Raji (cell line): ENCODE results near the gene CDK5.

Experiments used
- POLR2A ChIP-seq: IDR thresholded peaks from 2 replicates; pipeline ENCODE4 v1.6.1; 2011; ENCODE audit warnings: low read depth, low read length, control low read depth; ENCODE audit not compliant: insufficient read depth

CDK5 gene

GRCh38 chr7:151011097-151011409, 46.6 kb downstream of the CDK5 start:
- TF ChIP-seq POLR2A: no peak

GRCh38 chr7:151010307-151011096, 47.2 kb downstream of the CDK5 start:
- TF ChIP-seq POLR2A: no peak

- no peak for TF ChIP-seq POLR2A
Measured at GRCh38 chr7:151010037-151010306, 47.7 kb downstream of the CDK5 start.

GRCh38 chr7:151009327-151010036, 48.2 kb downstream of the CDK5 start:
- TF ChIP-seq POLR2A: no peak

- peak; percentile 73; the same call in 1 of the 2 replicates for TF ChIP-seq POLR2A
Measured at GRCh38 chr7:151008511-151009323, 49.0 kb downstream of the CDK5 start.

- no peak for TF ChIP-seq POLR2A
Measured at GRCh38 chr7:151008143-151008510, 49.6 kb downstream of the CDK5 start.

GRCh38 chr7:151007469-151007898, 50.2 kb downstream of the CDK5 start:
- TF ChIP-seq POLR2A: no peak

- no peak for TF ChIP-seq POLR2A
Measured at GRCh38 chr7:151006590-151007300, 51.0 kb downstream of the CDK5 start.

- TF ChIP-seq POLR2A: no peak
Measured at GRCh38 chr7:151005566-151005965, 52.1 kb downstream of the CDK5 start.
